ENCODE data around the gene OR6C65.
"Not testable (repeated sequence)": the region's sequence is repeated elsewhere in the genome, so short reads cannot be mapped to it uniquely, and the experiment has no call there.

The OR6C65 gene

GRCh38 chr12:55400229-55400628, at the start of gene OR6C65:
Gene OR6C65 (plus strand): TSS chr12:55400529. CDS start chr12:55400529, 0 bp downstream.
- no peak for DNase-seq

- not testable (repeated sequence) for DNase-seq
Measured at GRCh38 chr12:55355338-55355737, 45.0 kb upstream of the OR6C65 start.

- no peak for DNase-seq
Measured at GRCh38 chr12:55362675-55363074, 37.7 kb upstream of the OR6C65 start, which contains the start of gene OR6C75. Gene OR6C75 (plus strand): TSS chr12:55362975. CDS start chr12:55365111, 2,136 bp downstream.

GRCh38 chr12:55365086-55365485, 35.2 kb upstream of the OR6C65 start:
- DNase-seq, result no peak

GRCh38 chr12:55372521-55372920, 27.8 kb upstream of the OR6C65 start:
- no peak for DNase-seq

GRCh38 chr12:55385891-55386290, 14.4 kb upstream of the OR6C65 start:
- DNase-seq, result no peak

- no peak for DNase-seq
Measured at GRCh38 chr12:55392032-55392795, 8.1 kb upstream of the OR6C65 start.

- DNase-seq, result no peak
Measured at GRCh38 chr12:55396326-55396725, 4.0 kb upstream of the OR6C65 start.

GRCh38 chr12:55407866-55408265, 7.5 kb downstream of the OR6C65 start:
- DNase-seq, result no peak

GRCh38 chr12:55409133-55409532, 8.8 kb downstream of the OR6C65 start:
- not testable (repeated sequence) for DNase-seq

- not testable (repeated sequence) for DNase-seq
Measured at GRCh38 chr12:55412138-55412537, 11.8 kb downstream of the OR6C65 start.

- not testable (repeated sequence) for DNase-seq
Measured at GRCh38 chr12:55413498-55414388, 13.4 kb downstream of the OR6C65 start.

- DNase-seq, result not testable (repeated sequence)
Measured at GRCh38 chr12:55414396-55414823, 14.1 kb downstream of the OR6C65 start.

GRCh38 chr12:55414889-55415288, 14.6 kb downstream of the OR6C65 start:
- not testable (repeated sequence) for DNase-seq

GRCh38 chr12:55416961-55417360, 16.6 kb downstream of the OR6C65 start:
- DNase-seq, result no peak

GRCh38 chr12:55420307-55420962, 20.1 kb downstream of the OR6C65 start:
- DNase-seq, result no peak

- DNase-seq, result no peak
Measured at GRCh38 chr12:55425954-55426353, 25.6 kb downstream of the OR6C65 start, which contains the start of gene OR6C76. Gene OR6C76 (plus strand): TSS chr12:55426254. CDS start chr12:55426254, 0 bp downstream.

GRCh38 chr12:55428331-55429243, 28.3 kb downstream of the OR6C65 start:
- DNase-seq, result no peak

- not testable (repeated sequence) for DNase-seq
Measured at GRCh38 chr12:55441233-55441632, 40.9 kb downstream of the OR6C65 start.

- no peak for DNase-seq
Measured at GRCh38 chr12:55443776-55444175, 43.4 kb downstream of the OR6C65 start, which contains the start of gene OR6C2. Gene OR6C2 (plus strand): TSS chr12:55444076. CDS start chr12:55452214, 8,138 bp downstream.

GRCh38 chr12:55445357-55445756, 45.0 kb downstream of the OR6C65 start:
- no peak for DNase-seq

- DNase-seq, result no peak
Measured at GRCh38 chr12:55446326-55446725, 46.0 kb downstream of the OR6C65 start.
